Activated T-cell treated with anti-CD3 and anti-CD28 coated beads, Interleukin-2, amount 50 U/mL, for 72 hours (primary cell): ENCODE measurements around the gene GIT2. TPM values are rescaled to one million over a fixed set of nuclear protein-coding genes. Genes with fewer than 3 reads are reported as not detected.

Experiments
- ATAC-seq, 2 donors: fragments of 150-1000 bp; cut with Tn5 transposase; replicated peaks in 1 of 2; 2 replicates each; pipeline ENCODE4 v1.10.0; 2021; ENCODE audit warnings: moderate library complexity in 2 of 2, mild to moderate bottlenecking in 1 of 2
- DNase-seq, 2 donors: peaks; one replicate each; pipeline ENCODE4 v3.0.0; 2021 to 2022; ENCODE audit warnings: mixed read lengths in 1 of 2
- H3K27ac Mint-ChIP-seq: one replicate; pipeline ENCODE4 v1.8.0; 2022; ENCODE audit warnings: mild to moderate bottlenecking, moderate library complexity, mixed read lengths
- H3K27me3 Mint-ChIP-seq: one replicate; pipeline ENCODE4 v1.8.0; 2022; ENCODE audit warnings: low read depth, mixed read lengths
- H3K36me3 Mint-ChIP-seq, 2 donors: one replicate each; pipeline ENCODE4 v1.8.0; 2022; ENCODE audit warnings: mixed read lengths in 2 of 2, mild to moderate bottlenecking in 1 of 2; ENCODE audit not compliant: insufficient read depth in 2 of 2
- H3K4me1 Mint-ChIP-seq: one replicate; pipeline ENCODE4 v1.8.0; 2022; ENCODE audit warnings: low read depth, mixed read lengths
- H3K4me3 Mint-ChIP-seq, 2 donors: one replicate each; pipeline ENCODE4 v1.8.0; 2022; ENCODE audit warnings: mild to moderate bottlenecking in 2 of 2, mixed read lengths in 2 of 2, moderate library complexity in 2 of 2
- H3K9me3 Mint-ChIP-seq, 2 donors: one replicate each; pipeline ENCODE4 v1.8.0; 2022; ENCODE audit warnings: mixed read lengths in 2 of 2
- total RNA-seq, 2 donors: library from RNA; stranded (reverse); gene quantifications; one replicate each; pipeline ENCODE4 v1.2.3, GENCODE V29; 2022

GIT2 gene
- 10 to 100 TPM; 70.0 to 74.9 TPM for total RNA-seq

- Mint-ChIP-seq H3K4me1 (peaks cover 66% of the 10 kb centered on the region), H3K9me3 (no peaks in the 10 kb centered on the region), H3K27me3 (no peaks in the 10 kb centered on the region), H3K27ac (peak within 1 kb of the TSS; percentile 94), H3K36me3 (peaks cover 6 to 8% of the 10 kb centered on the region in 2 donors), H3K4me3 (peak within 1 kb of the TSS; percentile 91 to 97)
- peak; percentile 96 to 97 for DNase-seq
- peak; percentile 83 to 87 for ATAC-seq
Measured at GRCh38 chr12:109995686-109996482, at the start of gene GIT2. Gene GIT2, minus strand, starts transcription at chr12:109996368. Its CDS starts 144 bp downstream, at chr12:109996224.

- Mint-ChIP-seq H3K27me3 (no peaks in the 10 kb centered on the region), H3K36me3 (peaks cover 5 to 9% of the 10 kb centered on the region in 2 donors), H3K4me3 (no peak overlapping the region), H3K9me3 (no peaks in the 10 kb centered on the region), H3K27ac (peak overlapping the region; percentile 67), H3K4me1 (peaks cover 63% of the 10 kb centered on the region)
- no peak for ATAC-seq
- no peak for DNase-seq
Measured at GRCh38 chr12:110042264-110042663, 46.1 kb upstream of the GIT2 start.

- peak overlapping the region; percentile 82 for H3K27ac Mint-ChIP-seq
- H3K27me3 Mint-ChIP-seq = no peaks in the 10 kb centered on the region
- DNase-seq (peak; percentile 4 to 38), ATAC-seq (peak; percentile 25 to 52)
- peak overlapping the region; percentile 27 to 57 for H3K4me3 Mint-ChIP-seq
- no peaks in the 10 kb centered on the region for H3K9me3 Mint-ChIP-seq
- peaks cover 49% of the 10 kb centered on the region for H3K4me1 Mint-ChIP-seq
- H3K36me3 Mint-ChIP-seq = peaks cover 5 to 18% of the 10 kb centered on the region in 2 donors
Measured at GRCh38 chr12:110039085-110039807, 43.1 kb upstream of the GIT2 start.

GRCh38 chr12:110038741-110039084 lies 42.5 kb upstream of the GIT2 start:
- H3K9me3 Mint-ChIP-seq = no peaks in the 10 kb centered on the region

GRCh38 chr12:110037315-110037714 lies 41.1 kb upstream of the GIT2 start:
- Mint-ChIP-seq H3K27me3 (no peaks in the 10 kb centered on the region), H3K4me3 (no peak overlapping the region), H3K27ac (no peak overlapping the region), H3K9me3 (no peaks in the 10 kb centered on the region), H3K36me3 (peaks cover 3 to 20% of the 10 kb centered on the region in 2 donors), H3K4me1 (peaks cover 37% of the 10 kb centered on the region)
- ATAC-seq (no peak), DNase-seq (no peak)

More at GRCh38 chr12:110038741-110039084, 42.5 kb upstream of the GIT2 start:
- peak overlapping the region; percentile 82 for H3K27ac Mint-ChIP-seq
- H3K4me3 Mint-ChIP-seq = no peak overlapping the region
- DNase-seq = no peak
- peaks cover 5 to 18% of the 10 kb centered on the region in 2 donors for H3K36me3 Mint-ChIP-seq
- no peak for ATAC-seq
- H3K27me3 Mint-ChIP-seq = no peaks in the 10 kb centered on the region
- peaks cover 49% of the 10 kb centered on the region for H3K4me1 Mint-ChIP-seq

- peak overlapping the region; percentile 27 for H3K27ac Mint-ChIP-seq
- H3K9me3 Mint-ChIP-seq = no peaks in the 10 kb centered on the region
- ATAC-seq (no peak), DNase-seq (no peak)
- H3K4me3 Mint-ChIP-seq = no peak overlapping the region
- no peaks in the 10 kb centered on the region for H3K27me3 Mint-ChIP-seq
- peaks cover 5 to 16% of the 10 kb centered on the region in 2 donors for H3K36me3 Mint-ChIP-seq
- H3K4me1 Mint-ChIP-seq = peaks cover 27% of the 10 kb centered on the region
Measured at GRCh38 chr12:110035534-110036104, 39.5 kb upstream of the GIT2 start.

- Mint-ChIP-seq H3K4me3 (no peak overlapping the region), H3K9me3 (no peaks in the 10 kb centered on the region), H3K36me3 (peaks cover 2 to 17% of the 10 kb centered on the region in 2 donors), H3K27ac (peak overlapping the region; percentile 68), H3K27me3 (no peaks in the 10 kb centered on the region), H3K4me1 (peaks cover 10% of the 10 kb centered on the region)
- ATAC-seq (no peak), DNase-seq (no peak)
Measured at GRCh38 chr12:110033888-110034287, 37.7 kb upstream of the GIT2 start.

GRCh38 chr12:110029290-110029815 lies 33.2 kb upstream of the GIT2 start:
- H3K27me3 Mint-ChIP-seq = no peaks in the 10 kb centered on the region
- H3K4me3 Mint-ChIP-seq = no peak overlapping the region
- H3K4me1 Mint-ChIP-seq = peaks cover 14% of the 10 kb centered on the region
- H3K9me3 Mint-ChIP-seq = no peaks in the 10 kb centered on the region
- ATAC-seq (no peak), DNase-seq (no peak)
- H3K27ac Mint-ChIP-seq = peak overlapping the region; percentile 19
- peaks cover 5 to 20% of the 10 kb centered on the region in 2 donors for H3K36me3 Mint-ChIP-seq

GRCh38 chr12:110028323-110028722 lies 32.2 kb upstream of the GIT2 start:
- no peak overlapping the region for H3K4me3 Mint-ChIP-seq
- no peak for DNase-seq
- H3K27me3 Mint-ChIP-seq = no peaks in the 10 kb centered on the region
- H3K27ac Mint-ChIP-seq = peak overlapping the region; percentile 17
- H3K36me3 Mint-ChIP-seq = peaks cover 5 to 19% of the 10 kb centered on the region in 2 donors
- H3K9me3 Mint-ChIP-seq = no peaks in the 10 kb centered on the region
- peaks cover 21% of the 10 kb centered on the region for H3K4me1 Mint-ChIP-seq
- ATAC-seq = no peak

GRCh38 chr12:110024051-110024450 lies 27.9 kb upstream of the GIT2 start:
- H3K36me3 Mint-ChIP-seq = peaks cover 4 to 38% of the 10 kb centered on the region in 2 donors
- H3K4me1 Mint-ChIP-seq = peaks cover 21% of the 10 kb centered on the region
- no peaks in the 10 kb centered on the region for H3K27me3 Mint-ChIP-seq
- H3K9me3 Mint-ChIP-seq = no peaks in the 10 kb centered on the region
- peak overlapping the region; percentile 72 for H3K27ac Mint-ChIP-seq
- DNase-seq = no peak
- no peak for ATAC-seq
- H3K4me3 Mint-ChIP-seq = no peak overlapping the region

- Mint-ChIP-seq H3K4me1 (peaks cover 21% of the 10 kb centered on the region), H3K4me3 (no peak overlapping the region), H3K27me3 (no peaks in the 10 kb centered on the region), H3K36me3 (peaks cover 5 to 43% of the 10 kb centered on the region in 2 donors), H3K9me3 (no peaks in the 10 kb centered on the region), H3K27ac (peak overlapping the region; percentile 72)
- DNase-seq (no peak), ATAC-seq (no peak)
Measured at GRCh38 chr12:110023059-110023980, 27.2 kb upstream of the GIT2 start.

- no peaks in the 10 kb centered on the region for H3K9me3 Mint-ChIP-seq
- H3K27ac Mint-ChIP-seq = no peak overlapping the region
- no peak overlapping the region for H3K4me3 Mint-ChIP-seq
- H3K36me3 Mint-ChIP-seq = peaks cover 4 to 36% of the 10 kb centered on the region in 2 donors
- no peaks in the 10 kb centered on the region for H3K27me3 Mint-ChIP-seq
- H3K4me1 Mint-ChIP-seq = peaks cover 15% of the 10 kb centered on the region
- ATAC-seq = no peak
- no peak for DNase-seq
Measured at GRCh38 chr12:110020956-110021355, 24.8 kb upstream of the GIT2 start.
